ENCODE results near the gene TGFBI.

The TGFBI gene

DNA sequence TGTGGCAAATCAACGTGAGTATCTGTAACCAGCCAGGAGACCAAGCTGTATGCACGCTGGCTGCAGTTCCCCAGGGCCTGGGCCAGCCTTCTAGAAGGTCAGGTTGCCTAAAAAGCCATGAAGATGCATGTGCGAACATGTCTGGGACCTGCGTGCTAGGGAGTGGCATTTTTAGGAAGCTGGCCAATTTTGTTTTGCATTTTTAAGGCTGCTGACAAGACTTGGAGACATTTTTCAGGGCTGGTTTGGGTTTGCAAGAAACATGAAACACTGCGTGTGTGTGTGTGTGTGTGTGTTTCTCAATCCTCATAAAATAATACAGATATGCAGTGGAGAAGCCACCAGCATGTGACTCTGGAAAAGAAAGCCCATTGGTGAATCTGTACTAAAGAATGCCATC, 5.1 kb downstream of the TGFBI start:
- peaks cover 3 to 7% of the 10 kb centered on the region in 2 donors for H3K27me3 ChIP-seq (ENCODE audit: control insufficient read depth in 2 of 2, insufficient read depth in 2 of 2, low read length in 2 of 2)
- H3K4me3 ChIP-seq (ENCODE audit: low read length in 2 of 2), result no peak overlapping the region
- peaks cover 21 to 22% of the 10 kb centered on the region in 2 donors for H3K4me1 ChIP-seq (ENCODE audit: control insufficient read depth in 2 of 2, insufficient read depth in 2 of 2, low read length in 2 of 2)
- H3K36me3 ChIP-seq (ENCODE audit: control insufficient read depth in 2 of 2, insufficient read depth in 2 of 2, low read length in 2 of 2), result no peaks in the 10 kb centered on the region
- no peaks in the 10 kb centered on the region for H3K9me3 ChIP-seq (ENCODE audit: control insufficient read depth in 2 of 2, low read length in 2 of 2)
- H3K9ac ChIP-seq (ENCODE audit: low read depth in 1 of 2, low read length in 2 of 2), result no peak overlapping the region
- no peak overlapping the region for H3K27ac ChIP-seq (ENCODE audit: low read depth in 2 of 2, low read length in 2 of 2)

DNA sequence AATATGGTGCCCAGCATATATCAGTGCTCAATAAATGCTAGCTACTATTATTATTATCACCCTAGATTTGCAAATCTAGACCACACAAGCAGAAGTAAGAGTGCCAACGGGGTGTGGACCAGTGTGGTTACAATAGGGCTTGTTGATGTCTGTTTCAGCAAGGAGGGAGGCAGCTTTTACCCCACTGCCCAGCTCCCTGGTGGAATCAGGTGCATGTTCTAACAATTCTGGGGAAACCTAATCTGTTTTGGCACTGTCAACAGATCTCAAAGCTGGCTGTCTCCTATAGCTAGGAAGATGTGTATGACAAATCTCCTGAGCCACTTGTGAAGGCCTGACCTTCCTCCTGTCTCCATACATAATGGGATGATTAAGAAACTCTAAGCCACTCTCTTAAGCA, 5.7 kb downstream of the TGFBI start:
- no peak overlapping the region for H3K9ac ChIP-seq (ENCODE audit: low read depth in 1 of 2, low read length in 2 of 2)
- peaks cover 18 to 21% of the 10 kb centered on the region in 2 donors for H3K4me1 ChIP-seq (ENCODE audit: control insufficient read depth in 2 of 2, insufficient read depth in 2 of 2, low read length in 2 of 2)
- peaks cover under 1 to 4% of the 10 kb centered on the region in 2 donors for H3K27me3 ChIP-seq (ENCODE audit: control insufficient read depth in 2 of 2, insufficient read depth in 2 of 2, low read length in 2 of 2)
- no peak overlapping the region for H3K4me3 ChIP-seq (ENCODE audit: low read length in 2 of 2)
- H3K27ac ChIP-seq (ENCODE audit: low read depth in 2 of 2, low read length in 2 of 2), result no peak overlapping the region
- H3K9me3 ChIP-seq (ENCODE audit: control insufficient read depth in 2 of 2, low read length in 2 of 2), result no peaks in the 10 kb centered on the region
- H3K36me3 ChIP-seq (ENCODE audit: control insufficient read depth in 2 of 2, insufficient read depth in 2 of 2, low read length in 2 of 2), result no peaks in the 10 kb centered on the region

DNA sequence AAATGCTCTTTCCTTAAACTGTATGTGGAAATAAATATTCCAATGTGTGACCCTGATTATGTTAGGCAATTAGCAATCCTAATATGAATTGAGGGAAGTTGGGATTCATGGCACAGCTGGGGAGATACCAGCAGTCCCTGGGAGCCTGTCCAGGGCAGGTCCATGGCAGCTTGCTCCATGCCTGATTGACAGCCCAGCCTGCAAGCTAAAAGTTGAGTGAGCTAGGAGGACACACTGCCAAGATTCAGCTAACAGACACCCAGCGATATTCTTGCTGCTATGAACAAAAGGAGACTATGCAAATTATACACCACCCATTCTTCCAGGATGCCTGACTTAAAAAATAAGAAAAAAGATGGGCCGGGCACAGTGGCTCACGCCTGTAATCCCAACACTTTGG, 6.2 kb downstream of the TGFBI start:
- H3K27ac ChIP-seq (ENCODE audit: low read depth in 2 of 2, low read length in 2 of 2), result no peak overlapping the region
- H3K4me1 ChIP-seq (ENCODE audit: control insufficient read depth in 2 of 2, insufficient read depth in 2 of 2, low read length in 2 of 2), result peaks cover 17 to 21% of the 10 kb centered on the region in 2 donors
- no peaks in the 10 kb centered on the region for H3K36me3 ChIP-seq (ENCODE audit: control insufficient read depth in 2 of 2, insufficient read depth in 2 of 2, low read length in 2 of 2)
- no peaks in the 10 kb centered on the region for H3K9me3 ChIP-seq (ENCODE audit: control insufficient read depth in 2 of 2, low read length in 2 of 2)
- H3K27me3 ChIP-seq (ENCODE audit: control insufficient read depth in 2 of 2, insufficient read depth in 2 of 2, low read length in 2 of 2), result no peaks in the 10 kb centered on the region
- H3K4me3 ChIP-seq (ENCODE audit: low read length in 2 of 2), result no peak overlapping the region
- no peak overlapping the region for H3K9ac ChIP-seq (ENCODE audit: low read depth in 1 of 2, low read length in 2 of 2)

DNA sequence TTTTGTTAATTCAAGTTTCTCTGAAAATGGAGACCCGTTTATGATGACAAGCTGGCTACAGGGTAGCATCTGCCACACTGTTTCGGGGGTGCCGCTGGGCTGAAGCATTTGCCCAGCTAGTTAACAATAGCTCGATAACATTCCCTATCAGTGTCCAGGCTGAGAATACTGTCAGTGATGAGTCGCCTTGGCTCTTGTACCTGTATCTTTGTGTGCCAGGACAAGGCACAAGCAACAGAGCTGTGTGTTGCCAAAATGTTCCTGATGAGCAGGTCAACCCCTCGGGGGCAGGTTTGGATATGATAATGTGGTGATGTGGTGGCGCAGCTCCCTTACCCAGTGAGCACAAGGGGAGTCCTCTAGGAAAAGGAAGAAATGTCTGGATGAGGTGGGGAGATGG, 7.0 kb downstream of the TGFBI start:
- peaks cover 17 to 21% of the 10 kb centered on the region in 2 donors for H3K4me1 ChIP-seq (ENCODE audit: control insufficient read depth in 2 of 2, insufficient read depth in 2 of 2, low read length in 2 of 2)
- H3K27ac ChIP-seq (ENCODE audit: low read depth in 2 of 2, low read length in 2 of 2), result peak overlapping the region in 1 of 2 donors; percentile 6
- no peak overlapping the region for H3K9ac ChIP-seq (ENCODE audit: low read depth in 1 of 2, low read length in 2 of 2)
- no peak overlapping the region for H3K4me3 ChIP-seq (ENCODE audit: low read length in 2 of 2)
- H3K27me3 ChIP-seq (ENCODE audit: control insufficient read depth in 2 of 2, insufficient read depth in 2 of 2, low read length in 2 of 2), result no peaks in the 10 kb centered on the region
- H3K9me3 ChIP-seq (ENCODE audit: control insufficient read depth in 2 of 2, low read length in 2 of 2), result no peaks in the 10 kb centered on the region
- H3K36me3 ChIP-seq (ENCODE audit: control insufficient read depth in 2 of 2, insufficient read depth in 2 of 2, low read length in 2 of 2), result no peaks in the 10 kb centered on the region

DNA sequence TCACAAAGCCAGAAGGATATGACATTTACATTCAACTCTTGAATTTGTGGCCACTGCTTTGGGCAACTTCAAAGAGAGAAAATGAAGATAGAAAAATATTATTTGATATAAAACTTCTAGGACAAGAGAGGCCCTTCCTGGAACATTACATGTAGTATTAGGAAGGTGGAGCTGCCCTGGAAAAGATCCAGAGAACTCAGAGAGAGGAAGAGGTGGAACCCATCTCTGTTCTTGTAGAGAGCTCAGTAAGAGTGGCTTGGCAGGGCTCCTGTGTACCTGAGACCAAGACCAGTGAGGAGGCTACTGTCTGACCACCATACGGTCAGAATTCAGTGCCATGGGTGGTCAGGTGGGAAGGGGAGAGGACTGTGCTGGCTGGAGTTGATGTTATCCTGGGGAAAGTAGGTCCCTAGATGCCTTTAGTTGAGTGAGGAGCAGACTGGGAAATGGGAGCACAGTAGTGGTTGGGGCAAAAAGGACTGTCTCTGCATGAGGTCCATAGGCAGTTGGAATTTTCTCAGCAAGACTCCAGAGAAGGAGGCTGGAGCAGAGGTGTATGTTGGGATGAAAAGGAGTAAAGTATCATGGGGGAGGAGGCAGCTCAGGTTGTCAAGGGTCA, 7.6 kb downstream of the TGFBI start:
- Histone ChIP-seq H3K27me3 (ENCODE audit: control insufficient read depth in 2 of 2, insufficient read depth in 2 of 2, low read length in 2 of 2) (no peaks in the 10 kb centered on the region), H3K27ac (ENCODE audit: low read depth in 2 of 2, low read length in 2 of 2) (peak overlapping the region; percentile 44 to 74), H3K9ac (ENCODE audit: low read depth in 1 of 2, low read length in 2 of 2) (no peak overlapping the region), H3K36me3 (ENCODE audit: control insufficient read depth in 2 of 2, insufficient read depth in 2 of 2, low read length in 2 of 2) (no peaks in the 10 kb centered on the region), H3K9me3 (ENCODE audit: control insufficient read depth in 2 of 2, low read length in 2 of 2) (no peaks in the 10 kb centered on the region), H3K4me1 (ENCODE audit: control insufficient read depth in 2 of 2, insufficient read depth in 2 of 2, low read length in 2 of 2) (peaks cover 17 to 26% of the 10 kb centered on the region in 2 donors), H3K4me3 (ENCODE audit: low read length in 2 of 2) (no peak overlapping the region)

DNA sequence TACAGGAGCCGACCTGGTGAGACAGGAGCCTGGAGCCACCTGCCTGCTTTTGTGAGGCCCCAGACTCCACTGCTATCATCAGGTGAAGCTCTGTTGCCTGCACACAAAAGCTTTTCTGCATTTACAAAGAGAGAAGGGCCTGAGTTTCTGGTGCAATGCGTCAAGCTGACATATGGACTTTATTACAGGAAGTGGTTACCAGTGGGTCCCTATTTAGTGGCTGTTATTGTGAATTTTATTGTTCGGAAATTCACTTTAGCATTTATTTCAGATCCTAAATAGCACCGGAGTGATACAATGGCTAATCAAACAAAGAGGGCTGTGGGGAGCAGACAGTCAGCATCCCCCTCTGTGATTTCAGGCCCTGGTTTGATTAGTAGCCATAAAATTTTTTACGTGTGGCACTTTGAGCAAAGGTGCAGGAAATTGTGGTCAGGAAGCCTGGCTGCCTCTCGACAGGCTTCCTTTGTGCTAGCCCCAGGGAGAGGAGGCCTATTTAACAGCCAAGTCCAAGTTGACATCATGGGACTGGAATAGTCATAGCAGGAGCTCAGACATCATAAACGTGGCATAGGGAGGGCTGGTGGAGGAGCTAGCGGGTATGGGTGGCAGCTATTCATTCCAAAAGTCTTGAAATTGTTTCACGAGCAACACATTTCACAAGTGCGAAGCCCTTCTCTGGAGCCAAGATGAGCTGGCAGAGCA, 8.4 kb downstream of the TGFBI start:
- no peaks in the 10 kb centered on the region for H3K27me3 ChIP-seq (ENCODE audit: control insufficient read depth in 2 of 2, insufficient read depth in 2 of 2, low read length in 2 of 2)
- H3K4me1 ChIP-seq (ENCODE audit: control insufficient read depth in 2 of 2, insufficient read depth in 2 of 2, low read length in 2 of 2), result peaks cover 17 to 26% of the 10 kb centered on the region in 2 donors
- peak overlapping the region; percentile 44 to 74 for H3K27ac ChIP-seq (ENCODE audit: low read depth in 2 of 2, low read length in 2 of 2)
- H3K36me3 ChIP-seq (ENCODE audit: control insufficient read depth in 2 of 2, insufficient read depth in 2 of 2, low read length in 2 of 2), result no peaks in the 10 kb centered on the region
- no peak overlapping the region for H3K4me3 ChIP-seq (ENCODE audit: low read length in 2 of 2)
- H3K9ac ChIP-seq (ENCODE audit: low read depth in 1 of 2, low read length in 2 of 2), result no peak overlapping the region
- no peaks in the 10 kb centered on the region for H3K9me3 ChIP-seq (ENCODE audit: control insufficient read depth in 2 of 2, low read length in 2 of 2)

DNA sequence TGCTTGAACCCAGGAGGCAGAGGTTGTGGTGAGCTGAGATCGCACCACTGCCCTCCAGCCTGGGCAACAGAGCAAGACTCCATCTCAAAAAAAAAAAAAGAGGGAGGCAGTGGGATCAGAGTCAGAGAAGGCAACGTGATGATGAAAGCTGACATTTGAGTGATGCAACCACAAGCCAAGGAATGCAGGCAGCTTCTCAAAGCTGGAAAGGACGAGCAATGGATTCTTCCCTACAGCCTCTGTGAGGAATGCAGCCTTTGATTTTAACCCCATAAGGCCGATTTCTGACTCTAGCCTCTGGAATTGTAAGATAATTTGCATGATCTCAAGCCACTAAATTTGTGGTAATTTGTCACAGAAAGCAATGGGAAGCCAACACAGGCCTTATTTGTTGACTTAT, 9.8 kb downstream of the TGFBI start:
- no peaks in the 10 kb centered on the region for H3K36me3 ChIP-seq (ENCODE audit: control insufficient read depth in 2 of 2, insufficient read depth in 2 of 2, low read length in 2 of 2)
- no peak overlapping the region for H3K27ac ChIP-seq (ENCODE audit: low read depth in 2 of 2, low read length in 2 of 2)
- H3K4me1 ChIP-seq (ENCODE audit: control insufficient read depth in 2 of 2, insufficient read depth in 2 of 2, low read length in 2 of 2), result peaks cover 17 to 28% of the 10 kb centered on the region in 2 donors
- no peak overlapping the region for H3K9ac ChIP-seq (ENCODE audit: low read depth in 1 of 2, low read length in 2 of 2)
- no peaks in the 10 kb centered on the region for H3K9me3 ChIP-seq (ENCODE audit: control insufficient read depth in 2 of 2, low read length in 2 of 2)
- H3K4me3 ChIP-seq (ENCODE audit: low read length in 2 of 2), result no peak overlapping the region
- H3K27me3 ChIP-seq (ENCODE audit: control insufficient read depth in 2 of 2, insufficient read depth in 2 of 2, low read length in 2 of 2), result no peaks in the 10 kb centered on the region

DNA sequence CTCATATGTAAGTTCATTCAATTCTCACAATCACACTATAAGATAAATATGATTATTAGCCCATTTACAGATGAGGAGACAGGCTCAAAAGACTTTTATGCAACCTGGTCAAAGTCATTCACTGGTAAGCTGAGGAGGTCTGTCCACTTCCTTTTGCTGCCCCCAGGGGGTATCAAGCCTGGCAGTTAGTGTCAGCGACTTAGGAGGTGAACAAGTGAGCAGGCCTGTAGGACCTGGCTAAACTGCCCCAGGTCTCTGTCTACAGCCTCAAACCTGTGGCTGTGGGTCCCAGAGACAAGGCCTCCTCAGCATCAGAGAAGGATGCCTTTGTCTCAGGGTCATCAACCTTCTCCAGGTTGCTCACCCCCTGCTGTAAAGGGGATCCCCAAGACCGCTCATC, 10.4 kb downstream of the TGFBI start:
- H3K27me3 ChIP-seq (ENCODE audit: control insufficient read depth in 2 of 2, insufficient read depth in 2 of 2, low read length in 2 of 2), result no peaks in the 10 kb centered on the region
- H3K9ac ChIP-seq (ENCODE audit: low read depth in 1 of 2, low read length in 2 of 2), result no peak overlapping the region
- H3K9me3 ChIP-seq (ENCODE audit: control insufficient read depth in 2 of 2, low read length in 2 of 2), result no peaks in the 10 kb centered on the region
- no peak overlapping the region for H3K4me3 ChIP-seq (ENCODE audit: low read length in 2 of 2)
- peaks cover 17 to 28% of the 10 kb centered on the region in 2 donors for H3K4me1 ChIP-seq (ENCODE audit: control insufficient read depth in 2 of 2, insufficient read depth in 2 of 2, low read length in 2 of 2)
- H3K36me3 ChIP-seq (ENCODE audit: control insufficient read depth in 2 of 2, insufficient read depth in 2 of 2, low read length in 2 of 2), result peaks cover 0 to 2% of the 10 kb centered on the region in 2 donors
- H3K27ac ChIP-seq (ENCODE audit: low read depth in 2 of 2, low read length in 2 of 2), result no peak overlapping the region

DNA sequence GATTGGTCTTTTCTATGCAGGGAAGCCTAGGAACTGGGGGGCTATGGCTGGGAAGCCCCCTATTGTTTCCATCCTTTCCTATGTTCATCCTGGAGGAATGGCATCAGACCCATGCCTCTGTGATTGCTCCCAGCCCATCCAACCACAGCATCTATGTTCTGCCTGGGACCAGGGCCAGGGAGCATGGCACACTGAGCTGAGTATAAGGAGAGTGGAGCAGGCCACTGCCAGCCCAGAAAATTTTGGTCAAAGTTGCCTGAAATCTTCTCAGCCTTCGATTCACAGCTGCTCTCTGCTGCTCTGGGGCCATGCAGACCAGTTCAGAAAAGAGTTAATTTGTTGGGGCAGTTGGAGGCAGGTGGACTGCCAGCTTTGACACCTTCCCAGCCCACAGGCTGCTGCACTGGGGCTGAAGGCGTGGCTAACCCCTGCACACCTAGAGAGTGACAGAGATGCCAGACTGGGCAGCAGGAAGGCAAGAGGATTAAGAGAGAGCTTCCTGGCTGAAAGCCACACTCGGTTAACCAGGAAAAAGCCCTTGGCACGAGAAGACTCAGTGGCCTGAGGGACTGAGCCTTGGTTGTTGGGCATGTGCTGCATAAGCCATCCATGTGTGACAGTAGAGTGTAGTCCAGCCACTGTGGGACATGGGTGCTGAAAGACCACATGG, 12.1 kb downstream of the TGFBI start:
- H3K27me3 ChIP-seq (ENCODE audit: control insufficient read depth in 2 of 2, insufficient read depth in 2 of 2, low read length in 2 of 2), result no peaks in the 10 kb centered on the region
- no peak overlapping the region for H3K27ac ChIP-seq (ENCODE audit: low read depth in 2 of 2, low read length in 2 of 2)
- peaks cover 0 to 2% of the 10 kb centered on the region in 2 donors for H3K36me3 ChIP-seq (ENCODE audit: control insufficient read depth in 2 of 2, insufficient read depth in 2 of 2, low read length in 2 of 2)
- no peak overlapping the region for H3K4me3 ChIP-seq (ENCODE audit: low read length in 2 of 2)
- H3K9me3 ChIP-seq (ENCODE audit: control insufficient read depth in 2 of 2, low read length in 2 of 2), result no peaks in the 10 kb centered on the region
- H3K9ac ChIP-seq (ENCODE audit: low read depth in 1 of 2, low read length in 2 of 2), result no peak overlapping the region
- peaks cover 14 to 27% of the 10 kb centered on the region in 2 donors for H3K4me1 ChIP-seq (ENCODE audit: control insufficient read depth in 2 of 2, insufficient read depth in 2 of 2, low read length in 2 of 2)

DNA sequence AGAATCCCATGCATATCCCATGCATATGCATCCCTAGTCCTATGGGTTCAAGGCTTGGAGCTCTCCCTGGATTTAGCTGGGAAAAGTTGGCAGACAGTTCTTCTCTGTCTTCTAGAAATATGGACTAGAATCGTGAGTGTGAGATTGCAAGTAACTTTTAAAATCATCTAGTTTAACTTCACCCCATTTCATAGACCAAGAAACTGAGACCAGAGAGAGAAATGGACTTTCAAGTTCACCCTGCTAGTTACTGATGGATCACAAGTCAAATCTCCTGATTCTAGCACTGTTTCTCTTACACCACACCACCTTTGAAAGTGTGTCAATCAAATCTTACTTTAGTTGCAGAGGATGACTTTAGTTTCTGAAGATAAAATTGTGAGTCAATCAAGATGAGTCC, 13.4 kb downstream of the TGFBI start:
- peaks cover 5 to 16% of the 10 kb centered on the region in 2 donors for H3K4me1 ChIP-seq (ENCODE audit: control insufficient read depth in 2 of 2, insufficient read depth in 2 of 2, low read length in 2 of 2)

More for the DNA sequence above, 13.4 kb downstream of the TGFBI start:
- Histone ChIP-seq H3K27me3 (ENCODE audit: control insufficient read depth in 2 of 2, insufficient read depth in 2 of 2, low read length in 2 of 2) (no peaks in the 10 kb centered on the region), H3K4me3 (ENCODE audit: low read length in 2 of 2) (no peak overlapping the region), H3K27ac (ENCODE audit: low read depth in 2 of 2, low read length in 2 of 2) (no peak overlapping the region), H3K9ac (ENCODE audit: low read depth in 1 of 2, low read length in 2 of 2) (no peak overlapping the region), H3K36me3 (ENCODE audit: control insufficient read depth in 2 of 2, insufficient read depth in 2 of 2, low read length in 2 of 2) (peaks cover 0 to 2% of the 10 kb centered on the region in 2 donors), H3K9me3 (ENCODE audit: control insufficient read depth in 2 of 2, low read length in 2 of 2) (no peaks in the 10 kb centered on the region)

All from mucosa of rectum (tissue), 2 donors.